Measurements from ENCODE around the gene FIGN. TPM values are rescaled to one million over a fixed set of nuclear protein-coding genes. Genes with fewer than 3 reads are reported as not detected.

The FIGN gene
- total RNA-seq, 1 donor from 2014 or later: 0.79 TPM

- DNase-seq (ENCODE audit: low read depth) (no peak), FAIRE-seq (no peak)
- Histone ChIP-seq H3K4me3 (ENCODE audit: low read depth, low read length) (no peak overlapping the region), H3K27me3 (ENCODE audit: control insufficient read depth, insufficient read depth, low read length) (no peaks in the 10 kb centered on the region), H3K36me3 (ENCODE audit: control insufficient read depth, insufficient read depth, low read length) (no peaks in the 10 kb centered on the region)
- no peak for TF ChIP-seq CTCF (IDR thresholded peaks at IDR 0.05; ENCODE audit: insufficient read depth, low read length, severe bottlenecking)
These were observed 97.9 kb downstream of the FIGN start for GRCh38 chr2:163637871-163638270.

GRCh38 chr2:163633291-163633690 lies 102.5 kb downstream of the FIGN start:
- Histone ChIP-seq H3K27me3 (ENCODE audit: control insufficient read depth, insufficient read depth, low read length) (no peaks in the 10 kb centered on the region), H3K4me3 (ENCODE audit: low read depth, low read length) (no peak overlapping the region), H3K36me3 (ENCODE audit: control insufficient read depth, insufficient read depth, low read length) (no peaks in the 10 kb centered on the region)
- DNase-seq (ENCODE audit: low read depth) (peak; percentile 29), FAIRE-seq (no peak)
- TF ChIP-seq CTCF (IDR thresholded peaks at IDR 0.05; ENCODE audit: insufficient read depth, low read length, severe bottlenecking): no peak

GRCh38 chr2:163630836-163631235 lies 105.0 kb downstream of the FIGN start:
- FAIRE-seq (no peak), DNase-seq (ENCODE audit: low read depth) (no peak)
- no peak overlapping the region for H3K4me3 ChIP-seq (ENCODE audit: low read depth, low read length)
- no peaks in the 10 kb centered on the region for H3K36me3 ChIP-seq (ENCODE audit: control insufficient read depth, insufficient read depth, low read length)
- no peak for TF ChIP-seq CTCF (IDR thresholded peaks at IDR 0.05; ENCODE audit: insufficient read depth, low read length, severe bottlenecking)
- no peaks in the 10 kb centered on the region for H3K27me3 ChIP-seq (ENCODE audit: control insufficient read depth, insufficient read depth, low read length)

- DNase-seq (ENCODE audit: low read depth) (peak; percentile 62), FAIRE-seq (no peak)
- no peak for TF ChIP-seq CTCF (IDR thresholded peaks at IDR 0.05; ENCODE audit: insufficient read depth, low read length, severe bottlenecking)
These were observed 109.1 kb downstream of the FIGN start for GRCh38 chr2:163626639-163627109.

GRCh38 chr2:163626208-163626607 lies 109.6 kb downstream of the FIGN start:
- DNase-seq (ENCODE audit: low read depth) (peak; percentile 60), FAIRE-seq (no peak)
- Histone ChIP-seq H3K27me3 (ENCODE audit: control insufficient read depth, insufficient read depth, low read length) (no peaks in the 10 kb centered on the region), H3K4me3 (ENCODE audit: low read depth, low read length) (no peak overlapping the region), H3K36me3 (ENCODE audit: control insufficient read depth, insufficient read depth, low read length) (no peaks in the 10 kb centered on the region)
- TF ChIP-seq CTCF (IDR thresholded peaks at IDR 0.05; ENCODE audit: insufficient read depth, low read length, severe bottlenecking): no peak

More at GRCh38 chr2:163626639-163627109, 109.1 kb downstream of the FIGN start:
- Histone ChIP-seq H3K27me3 (ENCODE audit: control insufficient read depth, insufficient read depth, low read length) (no peaks in the 10 kb centered on the region), H3K4me3 (ENCODE audit: low read depth, low read length) (no peak overlapping the region), H3K36me3 (ENCODE audit: control insufficient read depth, insufficient read depth, low read length) (no peaks in the 10 kb centered on the region)

- Histone ChIP-seq H3K36me3 (ENCODE audit: control insufficient read depth, insufficient read depth, low read length) (no peaks in the 10 kb centered on the region), H3K4me3 (ENCODE audit: low read depth, low read length) (no peak overlapping the region), H3K27me3 (ENCODE audit: control insufficient read depth, insufficient read depth, low read length) (no peaks in the 10 kb centered on the region)
- DNase-seq (ENCODE audit: low read depth) (no peak), FAIRE-seq (no peak)
- TF ChIP-seq CTCF (IDR thresholded peaks at IDR 0.05; ENCODE audit: insufficient read depth, low read length, severe bottlenecking): no peak
These were observed 110.2 kb downstream of the FIGN start for GRCh38 chr2:163625632-163626031.

Data from bronchial epithelial cell (primary cell).